Stimulated activated CD8-positive, alpha-beta memory T cell treated with anti-CD3 and anti-CD28 coated beads, Interleukin-2, amount 100 ng/mL, for 1 hour (primary cell): ENCODE results near the gene ATRIP.
A peak's percentile ranks its signal among the peaks of the same experiment; 100 is the strongest.

Experiments
- DNase-seq, 2 donors: peaks; one replicate each; pipeline ENCODE4 v3.0.0-alpha.2; 2020; ENCODE audit warnings: low read depth in 2 of 2

ATRIP gene

DNA sequence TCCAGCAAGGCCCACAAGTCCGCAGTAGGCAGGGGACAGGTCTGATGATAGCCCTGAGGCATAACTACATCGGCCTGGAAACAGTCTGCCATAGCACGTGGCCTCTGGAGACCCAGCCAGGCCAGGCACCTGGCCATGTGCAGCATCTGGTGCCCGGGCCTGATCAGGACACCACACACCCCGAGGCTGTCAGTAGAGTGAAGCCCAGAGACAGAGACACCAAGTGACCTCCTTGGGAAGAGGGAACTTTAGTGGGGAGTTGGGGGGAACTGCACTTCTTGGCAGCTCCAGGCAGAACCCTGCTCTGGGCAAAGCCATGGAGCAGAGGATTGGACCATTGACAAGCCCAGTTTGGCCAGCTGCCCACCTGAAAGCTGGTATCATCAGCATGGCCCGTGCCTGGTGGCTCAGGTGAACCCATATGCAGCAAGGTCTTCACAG lies 56.2 kb downstream of the ATRIP start:
- DNase-seq = no peak

DNA sequence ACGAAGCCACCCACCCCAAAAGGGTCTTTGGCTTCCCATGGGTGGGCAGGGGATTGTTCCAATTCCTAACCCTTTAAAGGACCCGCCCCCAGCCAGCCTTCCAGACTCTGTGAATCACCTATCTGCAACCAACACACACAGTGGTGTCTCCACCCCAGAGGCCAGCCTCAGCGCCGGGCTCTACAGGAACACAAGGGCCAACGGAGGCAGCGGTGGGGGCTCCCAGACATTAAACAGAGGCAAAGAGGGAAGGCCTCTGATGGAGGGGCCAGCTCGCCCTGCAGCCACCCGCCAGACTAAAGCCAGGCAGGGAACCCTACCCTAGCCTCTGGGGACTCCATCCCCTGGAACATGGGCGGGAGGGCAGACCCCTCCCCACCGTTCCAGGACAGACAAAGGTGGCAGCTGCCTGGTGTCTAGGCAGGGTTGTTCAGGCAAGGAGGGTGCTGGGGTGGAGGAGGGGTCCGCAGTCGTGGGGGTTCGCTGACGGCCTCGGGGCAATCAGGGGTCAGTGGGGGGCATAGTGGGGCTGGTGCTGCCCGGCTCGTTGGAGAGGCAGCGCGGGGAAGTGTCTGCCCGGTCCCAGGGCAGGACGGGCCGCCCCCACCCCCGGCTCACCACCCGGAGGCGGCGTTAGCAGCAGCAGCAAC lies 57.0 kb downstream of the ATRIP start:
- DNase-seq = no peak

DNA sequence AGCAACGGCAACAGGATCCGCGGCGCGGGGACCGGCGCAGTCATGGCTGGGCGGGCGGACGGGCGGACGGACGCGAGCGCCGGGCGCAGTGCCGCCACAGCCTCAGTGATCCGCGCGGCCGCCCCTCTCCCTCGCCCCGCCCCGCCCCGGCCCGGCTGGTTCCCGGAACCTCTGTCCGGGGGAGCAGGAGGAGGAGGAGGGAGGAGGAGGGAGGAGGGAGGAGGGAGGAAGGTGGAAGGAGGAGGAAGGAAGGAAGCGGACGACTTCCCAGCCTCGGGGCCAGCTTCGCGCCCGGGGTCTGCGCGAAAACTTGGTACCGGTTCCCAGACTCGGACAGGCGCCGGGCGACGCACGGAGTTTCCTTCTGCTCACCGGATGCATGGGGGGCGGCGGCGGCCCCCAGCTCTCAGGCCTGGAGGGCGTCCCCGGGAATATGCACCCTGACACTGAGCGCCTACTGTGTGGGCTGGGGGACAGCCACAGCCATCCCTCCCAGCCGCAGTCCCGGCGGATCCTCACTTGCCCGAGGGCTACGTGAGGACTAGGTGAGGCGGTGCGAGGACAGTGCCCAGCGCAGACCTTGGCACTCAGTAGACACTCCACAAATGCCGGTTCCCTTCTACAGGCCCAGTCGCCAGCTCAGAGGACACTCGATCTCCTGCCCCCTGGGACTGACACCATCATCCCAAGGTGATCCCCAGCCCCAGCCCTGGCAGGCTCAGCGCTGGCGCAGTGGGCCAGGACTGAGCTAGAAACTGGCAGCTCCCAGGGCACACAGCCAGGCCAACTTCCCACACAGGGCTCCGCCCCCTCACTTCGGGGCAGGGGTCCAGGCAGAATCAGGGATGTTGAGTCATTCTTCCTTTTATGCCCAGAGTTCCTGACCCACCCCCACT lies 57.8 kb downstream of the ATRIP start, which contains the start of gene SHISA5:
Gene SHISA5, minus strand, starts transcription at position 124 of the 896 bp plus-strand sequence. Its CDS starts 80 bp downstream, at position 44.
- DNase-seq = peak in 1 of 2 donors; percentile 41

DNA sequence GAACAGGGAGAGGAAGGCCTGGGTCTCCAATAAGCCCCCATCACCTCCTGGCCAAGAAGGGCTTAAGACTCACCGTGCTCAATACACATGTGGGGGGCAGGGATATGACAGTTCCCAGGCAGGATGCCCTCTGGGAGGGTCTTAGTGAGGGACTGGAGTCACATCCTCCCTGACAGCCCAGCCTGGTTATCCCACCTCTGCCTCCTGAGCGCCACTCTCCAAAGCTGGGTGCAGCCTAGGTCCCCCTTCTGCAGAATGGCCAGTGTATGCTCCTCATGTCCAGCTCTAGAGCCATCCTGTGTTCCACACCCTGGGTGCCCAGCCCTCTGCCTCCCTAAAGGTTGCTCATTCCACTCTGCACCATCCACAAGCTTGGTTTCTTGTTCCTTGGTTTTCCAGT lies 58.6 kb downstream of the ATRIP start:
- no peak for DNase-seq

DNA sequence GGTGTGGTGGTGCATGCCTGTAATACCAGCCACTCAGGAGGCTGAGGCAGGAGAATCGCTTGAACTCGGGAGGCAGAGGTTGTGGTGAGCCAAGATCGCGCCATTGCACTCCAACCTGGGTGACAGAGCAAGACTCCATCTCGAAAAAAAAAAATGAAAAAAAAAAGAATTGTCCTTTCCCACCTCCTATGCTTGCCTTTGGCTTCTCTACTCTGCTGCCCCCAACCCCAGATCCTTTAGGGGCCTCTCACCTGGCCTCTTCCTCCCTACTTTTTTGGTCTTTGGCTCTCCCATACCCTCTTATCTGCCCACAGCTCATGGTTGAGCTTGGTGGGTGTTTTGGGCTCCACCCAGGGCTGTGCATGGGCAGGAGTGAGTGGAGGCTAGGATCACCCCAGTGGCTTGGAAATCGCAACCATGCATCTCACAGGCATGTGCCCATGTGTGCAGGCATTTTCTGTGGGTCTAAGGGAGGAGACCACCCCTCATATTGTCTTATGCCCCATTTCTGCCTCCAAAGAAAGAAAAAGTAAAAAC lies 59.5 kb downstream of the ATRIP start:
- DNase-seq = no peak

DNA sequence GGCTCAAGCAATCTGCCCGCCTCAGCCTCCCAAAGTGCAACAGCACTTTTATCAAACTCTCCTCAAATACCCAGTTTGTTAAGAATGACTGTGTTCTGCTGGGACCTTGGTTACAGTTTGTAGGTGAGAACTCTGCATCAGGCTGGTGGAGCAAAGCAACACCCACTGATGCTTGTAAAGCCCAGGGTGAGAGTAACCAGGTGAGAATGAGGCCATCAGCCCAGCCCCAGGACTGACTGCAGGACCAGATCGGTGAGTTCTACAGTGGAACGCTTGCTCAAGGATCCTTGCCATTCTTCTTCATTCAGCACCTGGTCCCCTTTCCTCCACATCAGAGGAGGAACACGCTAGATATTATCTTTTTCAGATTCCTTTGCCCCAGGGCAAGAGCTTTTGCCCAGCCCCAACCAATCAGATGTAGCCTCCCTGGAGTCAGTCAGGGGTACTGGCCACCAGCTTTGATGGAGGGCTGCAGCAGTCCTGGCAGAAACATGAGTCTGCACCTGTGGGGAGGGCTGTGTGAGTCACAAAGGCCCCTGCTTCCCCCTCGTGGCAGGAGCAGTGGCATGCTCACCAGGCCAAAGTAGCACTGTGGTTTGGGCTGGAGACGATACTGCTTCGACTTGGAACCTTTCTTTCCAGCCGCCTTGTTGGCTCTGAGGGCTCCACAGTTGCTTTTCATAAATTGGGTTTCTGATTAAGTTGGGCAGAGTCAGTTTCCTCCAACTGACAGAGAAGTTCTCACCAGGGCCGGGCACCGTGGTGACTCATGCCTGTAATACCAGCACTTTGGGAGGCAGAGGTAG lies 60.9 kb downstream of the ATRIP start:
- DNase-seq = peak; percentile 54 to 62

DNA sequence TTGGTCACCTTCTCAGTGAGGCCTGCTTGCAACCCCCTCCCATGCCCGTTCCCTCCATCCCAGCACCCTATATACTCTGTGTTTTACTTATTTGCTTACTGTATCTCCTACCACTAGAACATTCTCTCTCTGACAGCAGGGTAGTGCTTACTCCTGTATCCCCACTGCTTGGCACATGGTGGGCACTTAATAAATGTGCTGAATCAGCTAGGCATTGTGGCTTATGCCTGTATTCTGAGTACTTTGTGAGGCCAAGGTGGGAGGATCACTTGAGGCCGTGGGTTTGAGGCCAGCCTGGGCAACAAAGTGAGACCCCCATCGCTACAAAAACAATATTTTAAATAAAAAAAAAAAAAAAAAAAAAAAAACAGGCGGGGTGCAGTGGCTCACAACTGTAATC lies 65.0 kb downstream of the ATRIP start:
- DNase-seq = no peak

DNA sequence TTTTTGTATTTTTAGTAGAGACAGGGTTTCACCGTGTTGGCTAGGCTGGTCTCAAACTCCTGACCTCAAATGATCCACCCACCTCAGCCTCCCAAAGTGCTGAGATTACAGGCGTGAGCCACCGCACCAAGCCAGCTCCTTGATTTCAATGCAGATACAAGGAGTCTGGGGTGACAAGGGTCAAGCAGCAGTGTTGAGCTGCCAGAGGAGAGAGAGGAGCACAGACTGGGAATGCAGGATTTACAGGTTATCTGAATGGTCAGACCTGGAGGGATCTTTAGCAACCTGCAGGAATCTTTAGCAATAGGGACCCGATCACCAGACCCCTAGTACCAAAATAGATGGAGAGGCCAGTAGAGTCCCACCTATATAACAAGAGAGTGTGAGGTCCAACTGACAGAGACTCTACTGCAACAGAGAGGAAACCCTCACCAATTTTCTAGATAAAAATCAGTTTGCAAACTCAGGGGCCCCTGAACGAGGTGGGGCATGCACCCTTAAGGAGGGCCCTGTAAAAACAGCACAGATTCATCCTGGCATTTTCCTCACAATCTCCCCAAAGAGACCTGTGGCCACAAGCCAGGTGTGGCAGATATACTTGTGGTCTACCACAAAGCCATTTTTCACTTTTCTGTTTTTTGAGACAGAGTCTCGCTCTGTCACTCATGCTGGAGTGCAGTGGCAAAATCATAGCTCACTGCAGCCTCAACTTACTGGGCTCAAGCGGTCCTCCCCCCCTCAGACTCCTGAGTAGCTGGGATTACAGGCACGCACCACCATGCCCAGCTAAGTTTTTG lies 68.1 kb downstream of the ATRIP start:
- DNase-seq = no peak
